Astrocyte (in vitro differentiated cells and primary cell): ENCODE results near the gene PALLD. TPM values are rescaled to one million over a fixed set of nuclear protein-coding genes. Genes with fewer than 3 reads are reported as not detected.
"Not testable (repeated sequence)": the region's sequence is repeated elsewhere in the genome, so short reads cannot be mapped to it uniquely, and the experiment has no call there.

Source experiments
- DNase-seq: peaks from one replicate; pipeline ENCODE4 v3.0.0-alpha.2; 2010; ENCODE audit warnings: low read depth
- FAIRE-seq: peaks from 2 replicates; lab custom pipeline; 2011; peaks lifted over from hg19 to GRCh38; lab: Jason Lieb, UNC
- H2AFZ ChIP-seq: 2 replicates; pipeline ENCODE4 v1.6.0; 2012; ENCODE audit warnings: low read depth, low read length, inconsistent platforms
- H3K27ac ChIP-seq: 2 replicates; pipeline ENCODE4 v1.5.1; 2011; ENCODE audit warnings: low read depth, low read length, inconsistent platforms
- H3K27me3 ChIP-seq: 2 replicates; pipeline ENCODE4 v1.6.0; 2011; ENCODE audit warnings: low read length, inconsistent platforms; ENCODE audit not compliant: insufficient read depth
- H3K36me3 ChIP-seq: 2 replicates; pipeline ENCODE4 v1.5.1; 2011; ENCODE audit warnings: low read length, inconsistent platforms; ENCODE audit not compliant: insufficient read depth
- H3K4me1 ChIP-seq: 2 replicates; pipeline ENCODE4 v1.5.1; 2011; ENCODE audit warnings: low read length, inconsistent platforms; ENCODE audit not compliant: insufficient read depth
- H3K4me2 ChIP-seq: 2 replicates; pipeline ENCODE4 v1.6.0; 2012; ENCODE audit warnings: low read length, inconsistent platforms
- H3K4me3 ChIP-seq: 2 replicates; pipeline ENCODE4 v1.5.1; 2011; ENCODE audit warnings: low read depth, mild to moderate bottlenecking, low read length, inconsistent platforms; ENCODE audit not compliant: insufficient read depth
- H3K79me2 ChIP-seq: 2 replicates; pipeline ENCODE4 v1.6.0; 2012; ENCODE audit warnings: mild to moderate bottlenecking, low read length, inconsistent platforms; ENCODE audit not compliant: insufficient read depth
- H3K9ac ChIP-seq: 2 replicates; pipeline ENCODE4 v1.6.0; 2012; ENCODE audit warnings: mild to moderate bottlenecking, low read length, inconsistent platforms
- H3K9me3 ChIP-seq: 2 replicates; pipeline ENCODE4 v1.5.1; 2012; ENCODE audit warnings: low read depth, mild to moderate bottlenecking, low read length, inconsistent platforms; ENCODE audit not compliant: insufficient read depth
- H4K20me1 ChIP-seq: 2 replicates; pipeline ENCODE4 v1.6.0; 2012; ENCODE audit warnings: low read length, inconsistent platforms; ENCODE audit not compliant: insufficient read depth
- H3K27ac Mint-ChIP-seq: one replicate; pipeline ENCODE4 v1.8.0; 2021; ENCODE audit warnings: mild to moderate bottlenecking, mixed read lengths; ENCODE audit not compliant: unreplicated experiment
- H3K27me3 Mint-ChIP-seq: one replicate; pipeline ENCODE4 v1.8.0; 2021; ENCODE audit warnings: low read depth, mixed read lengths; ENCODE audit not compliant: unreplicated experiment
- H3K36me3 Mint-ChIP-seq: one replicate; pipeline ENCODE4 v1.8.0; 2021; ENCODE audit warnings: low read depth, mixed read lengths; ENCODE audit not compliant: unreplicated experiment
- H3K4me1 Mint-ChIP-seq: one replicate; pipeline ENCODE4 v1.8.0; 2021; ENCODE audit warnings: low read depth, mixed read lengths; ENCODE audit not compliant: unreplicated experiment
- H3K4me3 Mint-ChIP-seq: one replicate; pipeline ENCODE4 v1.8.0; 2021; ENCODE audit warnings: mild to moderate bottlenecking, moderate library complexity, mixed read lengths; ENCODE audit not compliant: unreplicated experiment
- H3K9me3 Mint-ChIP-seq: one replicate; pipeline ENCODE4 v1.8.0; 2021; ENCODE audit warnings: mild to moderate bottlenecking, mixed read lengths; ENCODE audit not compliant: unreplicated experiment
- EZH2 ChIP-seq: IDR thresholded peaks from 2 replicates; pipeline ENCODE4 v1.6.1; 2012; ENCODE audit warnings: mild to moderate bottlenecking, low read length, inconsistent platforms; ENCODE audit not compliant: insufficient read depth
- total RNA-seq: library from RNA; stranded (reverse); gene quantifications from 2 replicates; pipeline ENCODE4 v1.2.1, GENCODE V29; 2021
- TF ChIP-seq, protein P1 (sequence below): IDR thresholded peaks from 2 replicates; pipeline ENCODE4 v1.5.1; 2011; ENCODE audit warnings: low read depth, mild to moderate bottlenecking, inconsistent platforms, low read length, moderate library complexity; ENCODE audit not compliant: insufficient read depth

PALLD gene
- total RNA-seq, 1 donor from 2014 or later = 498 TPM

DNA sequence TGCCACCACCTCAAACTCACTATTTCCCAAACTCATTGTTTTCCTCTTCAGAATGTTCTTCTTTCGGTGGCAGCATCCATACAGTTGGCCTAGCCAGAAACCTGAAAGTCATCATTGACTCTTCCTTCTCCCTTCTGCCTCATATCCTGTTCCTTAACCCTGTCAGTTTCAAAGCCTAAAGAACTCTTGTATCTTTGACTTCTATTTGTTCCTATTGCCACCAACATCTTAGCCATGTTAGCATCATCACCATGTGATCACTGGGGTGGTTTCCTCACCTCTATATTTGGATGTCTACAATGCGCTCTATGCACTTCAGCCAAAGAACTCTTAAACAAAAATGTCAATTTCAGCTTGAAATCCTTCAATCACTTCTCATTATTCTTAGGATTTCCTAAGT lies 45.5 kb upstream of the PALLD start:
- Histone ChIP-seq H4K20me1 (no peaks in the 10 kb centered on the region), H3K9me3 (no peaks in the 10 kb centered on the region), H3K4me2 (peak overlapping the region; percentile 14), H3K4me1 (peaks cover 15% of the 10 kb centered on the region), H3K79me2 (no peaks in the 10 kb centered on the region), H2AFZ (no peak overlapping the region), H3K9ac (no peak overlapping the region), H3K4me3 (no peak overlapping the region), H3K27me3 (no peaks in the 10 kb centered on the region), H3K27ac (no peak overlapping the region), H3K36me3 (peaks cover 7% of the 10 kb centered on the region)
- no peak overlapping the region for H3K4me3 Mint-ChIP-seq
- H3K36me3 Mint-ChIP-seq = peaks cover 12% of the 10 kb centered on the region
- peak; percentile 43 for FAIRE-seq
- no peaks in the 10 kb centered on the region for H3K27me3 Mint-ChIP-seq
- DNase-seq = no peak
- H3K4me1 Mint-ChIP-seq = peaks cover 49% of the 10 kb centered on the region
- TF ChIP-seq EZH2 = no peak
- TF ChIP-seq, protein P1, sequence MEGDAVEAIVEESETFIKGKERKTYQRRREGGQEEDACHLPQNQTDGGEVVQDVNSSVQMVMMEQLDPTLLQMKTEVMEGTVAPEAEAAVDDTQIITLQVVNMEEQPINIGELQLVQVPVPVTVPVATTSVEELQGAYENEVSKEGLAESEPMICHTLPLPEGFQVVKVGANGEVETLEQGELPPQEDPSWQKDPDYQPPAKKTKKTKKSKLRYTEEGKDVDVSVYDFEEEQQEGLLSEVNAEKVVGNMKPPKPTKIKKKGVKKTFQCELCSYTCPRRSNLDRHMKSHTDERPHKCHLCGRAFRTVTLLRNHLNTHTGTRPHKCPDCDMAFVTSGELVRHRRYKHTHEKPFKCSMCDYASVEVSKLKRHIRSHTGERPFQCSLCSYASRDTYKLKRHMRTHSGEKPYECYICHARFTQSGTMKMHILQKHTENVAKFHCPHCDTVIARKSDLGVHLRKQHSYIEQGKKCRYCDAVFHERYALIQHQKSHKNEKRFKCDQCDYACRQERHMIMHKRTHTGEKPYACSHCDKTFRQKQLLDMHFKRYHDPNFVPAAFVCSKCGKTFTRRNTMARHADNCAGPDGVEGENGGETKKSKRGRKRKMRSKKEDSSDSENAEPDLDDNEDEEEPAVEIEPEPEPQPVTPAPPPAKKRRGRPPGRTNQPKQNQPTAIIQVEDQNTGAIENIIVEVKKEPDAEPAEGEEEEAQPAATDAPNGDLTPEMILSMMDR = no peak
- peak overlapping the region; percentile 38 for H3K27ac Mint-ChIP-seq
- H3K9me3 Mint-ChIP-seq = no peaks in the 10 kb centered on the region

DNA sequence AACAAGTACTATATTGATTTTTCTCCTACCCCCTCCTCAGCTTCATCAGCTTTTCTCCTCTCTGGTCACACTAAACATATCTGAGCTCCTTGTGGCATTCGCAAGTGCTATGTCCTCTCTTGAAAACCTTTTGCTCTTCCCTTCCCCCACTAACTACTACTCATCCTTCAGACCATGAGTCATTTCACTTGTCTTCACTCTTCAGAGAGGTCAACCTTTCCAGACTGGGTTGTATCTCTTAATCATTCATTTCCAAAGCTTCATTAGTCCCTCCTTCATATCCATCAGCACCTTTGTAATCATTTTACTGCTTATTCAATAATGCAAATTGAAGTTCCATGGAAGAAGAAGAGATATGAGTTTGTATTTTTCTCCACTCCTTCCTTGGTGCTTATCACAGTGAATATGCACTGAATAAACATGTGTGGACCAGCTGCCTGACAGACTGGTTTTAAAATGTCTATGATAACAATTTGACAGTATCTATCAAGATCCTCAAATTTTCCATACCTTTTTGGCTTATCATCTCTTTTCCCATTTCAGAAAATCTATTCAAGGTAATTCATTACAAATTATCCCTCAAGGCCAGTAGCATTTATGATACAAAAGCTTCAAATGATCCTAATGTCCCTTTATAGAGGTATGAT lies 45.0 kb upstream of the PALLD start:
- no peak overlapping the region for H3K4me3 ChIP-seq
- no peaks in the 10 kb centered on the region for H3K79me2 ChIP-seq
- no peak overlapping the region for H3K27ac ChIP-seq
- no peaks in the 10 kb centered on the region for H4K20me1 ChIP-seq
- no peaks in the 10 kb centered on the region for H3K27me3 ChIP-seq
- peak overlapping the region; percentile 14 for H3K4me2 ChIP-seq
- Mint-ChIP-seq H3K27ac (peak overlapping the region; percentile 38), H3K36me3 (peaks cover 12% of the 10 kb centered on the region), H3K27me3 (no peaks in the 10 kb centered on the region), H3K4me3 (peak overlapping the region; percentile 24), H3K4me1 (peaks cover 49% of the 10 kb centered on the region), H3K9me3 (no peaks in the 10 kb centered on the region)
- H3K9ac ChIP-seq = no peak overlapping the region
- DNase-seq (peak; percentile 79), FAIRE-seq (peak; percentile 94)
- peaks cover 15% of the 10 kb centered on the region for H3K4me1 ChIP-seq
- H3K9me3 ChIP-seq = no peaks in the 10 kb centered on the region
- TF ChIP-seq, protein P1 = no peak
- no peak for TF ChIP-seq EZH2
- no peak overlapping the region for H2AFZ ChIP-seq
- peaks cover 7% of the 10 kb centered on the region for H3K36me3 ChIP-seq

DNA sequence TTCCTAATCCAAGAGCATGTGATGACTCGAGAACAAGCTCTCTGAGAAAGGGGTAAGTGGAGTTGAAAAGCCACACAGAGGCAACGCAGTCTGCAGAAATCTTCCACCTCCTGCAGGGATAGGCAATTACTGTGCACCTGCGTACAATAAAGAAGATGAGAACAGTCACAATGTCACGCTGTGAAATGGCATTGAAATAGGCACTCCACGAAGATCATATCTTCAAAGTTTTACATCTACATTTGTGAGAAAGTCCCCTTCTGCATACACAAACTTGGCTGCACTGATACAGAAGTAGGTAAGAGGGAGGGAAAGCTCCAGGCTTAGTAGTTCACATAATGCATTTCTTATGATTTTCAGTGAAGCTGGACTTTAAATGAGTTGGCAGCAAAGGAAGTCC lies 43.7 kb upstream of the PALLD start:
- Mint-ChIP-seq H3K4me3 (no peak overlapping the region), H3K27me3 (no peaks in the 10 kb centered on the region), H3K9me3 (no peaks in the 10 kb centered on the region), H3K27ac (peak overlapping the region; percentile 2), H3K4me1 (peaks cover 49% of the 10 kb centered on the region), H3K36me3 (peaks cover 18% of the 10 kb centered on the region)
- peaks cover 15% of the 10 kb centered on the region for H3K4me1 ChIP-seq
- FAIRE-seq (no peak), DNase-seq (no peak)
- H4K20me1 ChIP-seq = no peaks in the 10 kb centered on the region
- H3K4me2 ChIP-seq = no peak overlapping the region
- H3K9me3 ChIP-seq = no peaks in the 10 kb centered on the region
- no peak overlapping the region for H3K9ac ChIP-seq
- H3K4me3 ChIP-seq = no peak overlapping the region
- no peak overlapping the region for H2AFZ ChIP-seq
- peaks cover 7% of the 10 kb centered on the region for H3K36me3 ChIP-seq
- H3K27ac ChIP-seq = no peak overlapping the region
- H3K79me2 ChIP-seq = no peaks in the 10 kb centered on the region
- TF ChIP-seq, protein P1 = no peak
- TF ChIP-seq EZH2 = no peak
- no peaks in the 10 kb centered on the region for H3K27me3 ChIP-seq

DNA sequence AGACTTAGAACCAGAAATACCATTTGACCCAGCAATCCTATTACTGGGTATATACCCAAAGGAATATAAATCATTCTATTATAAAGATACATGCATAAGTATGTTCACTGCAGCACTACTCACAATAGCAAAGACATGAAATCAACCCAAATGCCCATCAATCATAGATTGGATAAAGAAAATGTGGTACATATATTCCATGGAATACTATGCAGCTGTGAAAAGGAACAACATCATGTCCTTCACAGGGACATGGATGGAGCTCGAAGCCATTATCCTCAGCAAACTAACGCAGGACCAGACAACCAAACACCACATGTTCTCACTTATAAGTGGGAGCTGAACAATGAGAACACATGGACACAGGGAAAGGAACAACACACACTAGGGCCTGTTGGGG lies 38.6 kb upstream of the PALLD start:
- not testable (repeated sequence) for H3K4me1 ChIP-seq, H3K79me2 ChIP-seq, H3K36me3 ChIP-seq, DNase-seq, FAIRE-seq, H3K9ac ChIP-seq, H3K27ac Mint-ChIP-seq, H3K4me2 ChIP-seq, H3K27ac ChIP-seq, H3K9me3 Mint-ChIP-seq, H3K4me3 ChIP-seq, H2AFZ ChIP-seq, H3K27me3 Mint-ChIP-seq, H3K4me3 Mint-ChIP-seq, H3K27me3 ChIP-seq, H3K9me3 ChIP-seq, H4K20me1 ChIP-seq
- Mint-ChIP-seq H3K4me1 (peaks cover 18% of the 10 kb centered on the region), H3K36me3 (peaks cover 28% of the 10 kb centered on the region)
